Measurements from ENCODE around the gene LYPD6B. TPM values are rescaled to one million over a fixed set of nuclear protein-coding genes. Genes with fewer than 3 reads are reported as not detected.
A peak's percentile ranks its signal among the peaks of the same experiment; 100 is the strongest.

LYPD6B gene
- total RNA-seq, 1 experiment from 2014 or later = 2.0 TPM

DNA sequence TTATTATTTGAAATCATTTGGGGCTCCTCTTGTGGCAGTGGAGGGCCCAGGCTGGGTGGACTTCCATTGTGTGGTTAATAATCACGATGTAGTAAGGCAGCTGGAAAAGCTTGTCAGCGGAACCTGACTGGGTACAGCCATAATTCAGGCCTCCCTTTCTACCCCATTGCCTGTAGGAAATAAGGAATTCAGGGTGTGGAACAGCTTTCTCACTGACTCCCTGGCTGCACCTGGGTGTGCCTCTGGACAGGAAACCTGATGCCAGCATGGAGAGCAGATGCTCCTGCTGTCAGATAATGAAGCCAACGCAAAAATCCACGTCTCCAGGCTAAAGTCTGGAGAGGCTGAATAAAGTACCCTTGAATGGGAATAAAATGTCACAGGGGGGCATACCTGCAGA, 44.2 kb downstream of the LYPD6B start:
- H3K79me1 ChIP-seq (ENCODE audit: insufficient read depth, low read depth, low read length, poor library complexity, severe bottlenecking) = no peaks in the 10 kb centered on the region
- H3K23me2 ChIP-seq (ENCODE audit: insufficient read length, low read depth, low read length, poor library complexity, severe bottlenecking) = no peaks in the 10 kb centered on the region
- no peak overlapping the region for H3T11ph ChIP-seq (ENCODE audit: low read length)
- H4K91ac ChIP-seq (ENCODE audit: insufficient read length, low read depth, low read length) = no peak overlapping the region
- TF ChIP-seq, protein P1, sequence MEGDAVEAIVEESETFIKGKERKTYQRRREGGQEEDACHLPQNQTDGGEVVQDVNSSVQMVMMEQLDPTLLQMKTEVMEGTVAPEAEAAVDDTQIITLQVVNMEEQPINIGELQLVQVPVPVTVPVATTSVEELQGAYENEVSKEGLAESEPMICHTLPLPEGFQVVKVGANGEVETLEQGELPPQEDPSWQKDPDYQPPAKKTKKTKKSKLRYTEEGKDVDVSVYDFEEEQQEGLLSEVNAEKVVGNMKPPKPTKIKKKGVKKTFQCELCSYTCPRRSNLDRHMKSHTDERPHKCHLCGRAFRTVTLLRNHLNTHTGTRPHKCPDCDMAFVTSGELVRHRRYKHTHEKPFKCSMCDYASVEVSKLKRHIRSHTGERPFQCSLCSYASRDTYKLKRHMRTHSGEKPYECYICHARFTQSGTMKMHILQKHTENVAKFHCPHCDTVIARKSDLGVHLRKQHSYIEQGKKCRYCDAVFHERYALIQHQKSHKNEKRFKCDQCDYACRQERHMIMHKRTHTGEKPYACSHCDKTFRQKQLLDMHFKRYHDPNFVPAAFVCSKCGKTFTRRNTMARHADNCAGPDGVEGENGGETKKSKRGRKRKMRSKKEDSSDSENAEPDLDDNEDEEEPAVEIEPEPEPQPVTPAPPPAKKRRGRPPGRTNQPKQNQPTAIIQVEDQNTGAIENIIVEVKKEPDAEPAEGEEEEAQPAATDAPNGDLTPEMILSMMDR (conservative IDR thresholded peaks at IDR 0.05) = no peak
- no peak overlapping the region for H2BK120ac ChIP-seq (ENCODE audit: low read depth, low read length, poor library complexity, severe bottlenecking)
- no peak overlapping the region for H2BK15ac ChIP-seq (ENCODE audit: low read depth, low read length)
- no peak overlapping the region for H3K4me2 ChIP-seq (ENCODE audit: insufficient read depth, insufficient read length, low read length)
- no peak overlapping the region for H3K27ac ChIP-seq (ENCODE audit: insufficient read length, low read depth, low read length)
- H3K79me2 ChIP-seq (ENCODE audit: insufficient read depth, low read length) = no peaks in the 10 kb centered on the region
- no peaks in the 10 kb centered on the region for H3K27me3 ChIP-seq (ENCODE audit: insufficient read depth, low read length)
- no peak overlapping the region for H3K18ac ChIP-seq (ENCODE audit: insufficient read length, low read depth, low read length)
- no peak overlapping the region for H4K8ac ChIP-seq (replicated peaks; ENCODE audit: insufficient read length, low read depth, low read length)
- H3K56ac ChIP-seq (ENCODE audit: insufficient read length, low read depth, low read length) = no peak overlapping the region
- Mint-ChIP-seq H3K27ac (0 out of 7 replicates have a peak overlapping the region, but pooled peaks of 1 of the 3 experiments have one; percentile 24), H3K9me3 (no peaks in the 10 kb centered on the region), H3K27me3 (ENCODE audit: low read depth) (no peaks in the 10 kb centered on the region), H3K4me1 (peaks cover 29 to 37% of the 10 kb centered on the region in 2 experiments), H3K4me3 (peak overlapping the region in 1 of 2 experiments; percentile 30; a peak in 2 of 5 replicates), H3K36me3 (ENCODE audit: insufficient read depth in 1 of 3, low read depth in 3 of 3) (no peaks in the 10 kb centered on the region; a peak in 1 of 7 replicates)
- H3K4ac ChIP-seq (ENCODE audit: low read depth, low read length) = no peak overlapping the region
- H3K4me1 ChIP-seq (ENCODE audit: insufficient read depth, low read length) = peaks cover 14% of the 10 kb centered on the region
- no peak overlapping the region for H2BK5ac ChIP-seq (ENCODE audit: insufficient read length, low read length)
- no peak overlapping the region for H2AK5ac ChIP-seq (ENCODE audit: insufficient read length, low read length)
- no peak overlapping the region for H2AFZ ChIP-seq (ENCODE audit: low read length)
- peak; percentile 44 for DNase-seq
- H2BK20ac ChIP-seq (ENCODE audit: low read depth, low read length, poor library complexity, severe bottlenecking) = no peak overlapping the region
- WGBS (ENCODE audit: extremely low coverage, insufficient read length, low lambda C conversion rate) = no CpG with 5 or more reads among the region's 4 CpGs
- H3K9me3 ChIP-seq (ENCODE audit: control insufficient read depth, low read depth, low read length) = no peaks in the 10 kb centered on the region
- no peak overlapping the region for H4K5ac ChIP-seq (ENCODE audit: insufficient read length, low read depth, low read length)
- H3K23ac ChIP-seq (ENCODE audit: insufficient read length, low read depth, low read length) = no peak overlapping the region
- H3K14ac ChIP-seq (ENCODE audit: insufficient read depth, low read length) = no peak overlapping the region
- no peak overlapping the region for H2BK12ac ChIP-seq (ENCODE audit: insufficient read length, low read depth, low read length)
- no peaks in the 10 kb centered on the region for H4K20me1 ChIP-seq (ENCODE audit: control insufficient read depth, insufficient read depth, insufficient read length)
- no peak overlapping the region for H3K9ac ChIP-seq (ENCODE audit: extremely low read depth, insufficient read length, low read length)

Measured in H9 (cell line).